GM12892 (cell line): ENCODE measurements around the gene PHLPP1.

Source experiments
- POLR2A ChIP-seq: IDR thresholded peaks from 2 replicates; pipeline ENCODE4 v1.6.1; 2011; ENCODE audit warnings: low read depth, low read length, control low read depth
- POLR2AphosphoS5 ChIP-seq: IDR thresholded peaks from 2 replicates; pipeline ENCODE4 v1.6.1; 2011; ENCODE audit warnings: low read depth, low read length, control low read depth

DNA sequence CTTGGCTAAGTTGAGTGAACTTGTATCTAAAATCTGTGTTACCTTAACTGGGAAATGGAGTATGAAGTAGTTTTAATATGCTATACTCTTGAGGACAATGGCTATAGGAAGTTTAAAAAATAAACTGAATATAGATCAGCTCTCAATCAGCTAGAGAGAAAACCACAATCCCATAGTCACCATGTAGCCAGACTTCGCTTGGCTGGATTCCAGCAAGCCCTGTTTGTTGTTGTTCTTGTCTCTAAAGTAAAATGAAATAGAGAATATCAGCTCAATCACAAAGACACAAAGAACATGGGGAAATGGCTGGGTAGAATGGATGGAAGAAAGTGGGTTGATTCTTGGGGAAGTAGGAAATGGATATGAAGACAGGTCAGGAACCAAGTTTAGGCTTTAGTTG lies 234.9 kb downstream of the PHLPP1 start:
- TF ChIP-seq POLR2AphosphoS5 (no peak), POLR2A (no peak)
